Measurements from ENCODE around the gene GDF10. TPM values are rescaled to one million over a fixed set of nuclear protein-coding genes. Genes with fewer than 3 reads are reported as not detected.

Gene GDF10
- total and polyA plus RNA-seq, 10 of the 15 experiments (the other 5 are each of a cell fraction or from before 2014, with no cell fraction given) = not detected

DNA sequence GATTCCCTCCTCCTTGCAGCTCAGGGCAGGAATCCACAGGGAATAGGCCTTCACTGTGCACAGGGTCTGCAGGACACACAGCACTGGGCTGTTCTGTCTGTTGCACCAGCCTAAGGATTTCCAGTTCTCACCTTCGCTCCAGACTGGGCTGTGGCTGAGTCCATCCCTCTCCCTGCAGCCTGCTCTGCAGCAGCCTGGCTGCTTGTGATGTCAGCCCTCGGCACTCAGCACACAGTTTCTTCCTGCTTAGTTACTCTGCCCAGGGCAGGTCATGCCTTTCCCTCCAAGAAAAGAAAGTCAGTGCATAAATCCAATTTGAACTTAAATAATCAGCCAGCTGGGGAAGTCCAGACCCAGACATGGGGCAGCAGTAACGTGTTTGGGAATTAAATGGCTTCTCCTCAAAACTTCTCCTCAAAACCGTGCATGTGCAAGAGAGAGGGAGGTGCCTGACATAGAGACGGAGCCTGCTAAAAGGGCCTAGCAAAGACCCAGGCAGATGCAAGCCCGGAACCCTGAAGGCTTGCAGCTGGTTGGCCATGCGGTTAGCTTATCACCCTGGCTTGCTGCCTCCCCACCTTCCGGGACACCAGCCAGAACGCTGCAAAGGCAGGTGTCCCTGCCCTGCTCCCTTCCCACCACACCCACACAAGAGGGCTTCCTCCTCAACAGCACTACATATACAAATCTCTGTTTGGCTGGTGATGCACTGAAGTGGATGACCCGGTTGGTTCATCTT is 11.4 kb downstream of the GDF10 start:
- CTCF ChIA-PET = interaction anchor here (0.7 to 6.8 kb wide), 19 partner anchors 13 to 318 kb away, joined by 3 to 135 read pairs (median 3); no protein-coding TSS in a partner anchor
- RAD21 ChIA-PET (ENCODE audit: unreplicated experiment) = interaction anchor here (0.8 to 4.7 kb wide), 14 partner anchors 8 to 317 kb away, joined by 3 to 84 read pairs (median 4); partner anchors contain the start of gene GDF2

GRCh38 chr10:47311932-47312662 is 12.1 kb downstream of the GDF10 start:
- no peak overlapping the region for H3K9ac ChIP-seq (ENCODE audit: control insufficient read depth, insufficient read depth, low read length)
- H3K27ac ChIP-seq (ENCODE audit: control insufficient read depth, insufficient read depth) = no peak overlapping the region
- H3K27me3 ChIP-seq (replicated peaks in 1 of 2; ENCODE audit: control insufficient read depth in 2 of 2, insufficient read depth in 2 of 2, low read length in 1 of 2) = no peaks in the 10 kb centered on the region; a peak in 1 of 4 replicates
- intact Hi-C loops (cut with micrococcal nuclease; ENCODE audit: unreplicated experiment) = loop anchor here (1.0 to 5.0 kb wide), 3 partner anchors 265 to 315 kb away; no protein-coding TSS in a partner anchor
- SMC1A ChIA-PET (ENCODE audit: uncharacterized antibody, unreplicated experiment) = interaction anchor here (1.0 to 7.4 kb wide), 5 partner anchors 29 to 287 kb away, joined by 3 to 66 read pairs (median 5); no protein-coding TSS in a partner anchor
- RAD21 ChIA-PET (ENCODE audit: unreplicated experiment) = interaction anchor here (0.8 to 4.7 kb wide), 16 partner anchors 9 to 319 kb away, joined by 3 to 84 read pairs (median 4); partner anchors contain the start of gene GDF2
- H3K4me2 ChIP-seq (ENCODE audit: control insufficient read depth, insufficient read depth) = no peak overlapping the region
- in situ Hi-C loops (cut with MboI) = no loop called here
- H3K4me1 ChIP-seq (ENCODE audit: control insufficient read depth, insufficient read depth, low read length) = no peaks in the 10 kb centered on the region
- no peak for FAIRE-seq
- POLR2A ChIA-PET = no interaction called here
- ATAC-seq = peak; percentile 99
- CTCF ChIA-PET = interaction anchor here (0.7 to 6.8 kb wide), 21 partner anchors 12 to 319 kb away, joined by 3 to 135 read pairs (median 3); no protein-coding TSS in a partner anchor
- H3K9me3 ChIP-seq (replicated peaks; ENCODE audit: control insufficient read depth, insufficient read depth, low read length) = no peaks in the 10 kb centered on the region
- 7% methylated on average over 20 of the region's 20 CpGs for WGBS (ENCODE audit: insufficient coverage, insufficient replicate concordance, low lambda C conversion rate, missing lambda C conversion rate)
- H2AFZ ChIP-seq (ENCODE audit: control insufficient read depth, low read depth, low read length) = no peak overlapping the region
- peak; percentile 7 for DNase-seq (ENCODE audit: low read depth, low spot score)
- no peaks in the 10 kb centered on the region for H3K36me3 ChIP-seq (ENCODE audit: control insufficient read depth in 2 of 2, insufficient read depth in 2 of 2, low read length in 1 of 2)
- H3K79me2 ChIP-seq (ENCODE audit: control insufficient read depth, insufficient read depth, low read length) = no peaks in the 10 kb centered on the region
- H3K4me3 ChIP-seq = no peak overlapping the region
- BruUV-seq (replicated peaks) = no TSS peak
- H4K20me1 ChIP-seq (ENCODE audit: control insufficient read depth, insufficient read depth) = no peaks in the 10 kb centered on the region
- TF ChIP-seq SMARCA5 (IDR thresholded peaks at IDR 0.05) (no peak), SUZ12 (IDR thresholded peaks at IDR 0.05; ENCODE audit: unreplicated experiment) (no peak), IKZF1 (conservative IDR thresholded peaks at IDR 0.05) (0 out of 2 replicates have a peak, but pooled peaks have one; percentile 23), POLR2AphosphoS5 (IDR thresholded peaks at IDR 0.05; ENCODE audit: low read length) (no peak), SMC3 (IDR thresholded peaks at IDR 0.05; ENCODE audit: borderline replicate concordance, low read length) (peak; percentile 94), YY1 (IDR thresholded peaks at IDR 0.05; ENCODE audit: low read depth, low read length) (0 out of 2 replicates have a peak, but pooled peaks have one; percentile 57)
- TF ChIP-seq, protein P1, sequence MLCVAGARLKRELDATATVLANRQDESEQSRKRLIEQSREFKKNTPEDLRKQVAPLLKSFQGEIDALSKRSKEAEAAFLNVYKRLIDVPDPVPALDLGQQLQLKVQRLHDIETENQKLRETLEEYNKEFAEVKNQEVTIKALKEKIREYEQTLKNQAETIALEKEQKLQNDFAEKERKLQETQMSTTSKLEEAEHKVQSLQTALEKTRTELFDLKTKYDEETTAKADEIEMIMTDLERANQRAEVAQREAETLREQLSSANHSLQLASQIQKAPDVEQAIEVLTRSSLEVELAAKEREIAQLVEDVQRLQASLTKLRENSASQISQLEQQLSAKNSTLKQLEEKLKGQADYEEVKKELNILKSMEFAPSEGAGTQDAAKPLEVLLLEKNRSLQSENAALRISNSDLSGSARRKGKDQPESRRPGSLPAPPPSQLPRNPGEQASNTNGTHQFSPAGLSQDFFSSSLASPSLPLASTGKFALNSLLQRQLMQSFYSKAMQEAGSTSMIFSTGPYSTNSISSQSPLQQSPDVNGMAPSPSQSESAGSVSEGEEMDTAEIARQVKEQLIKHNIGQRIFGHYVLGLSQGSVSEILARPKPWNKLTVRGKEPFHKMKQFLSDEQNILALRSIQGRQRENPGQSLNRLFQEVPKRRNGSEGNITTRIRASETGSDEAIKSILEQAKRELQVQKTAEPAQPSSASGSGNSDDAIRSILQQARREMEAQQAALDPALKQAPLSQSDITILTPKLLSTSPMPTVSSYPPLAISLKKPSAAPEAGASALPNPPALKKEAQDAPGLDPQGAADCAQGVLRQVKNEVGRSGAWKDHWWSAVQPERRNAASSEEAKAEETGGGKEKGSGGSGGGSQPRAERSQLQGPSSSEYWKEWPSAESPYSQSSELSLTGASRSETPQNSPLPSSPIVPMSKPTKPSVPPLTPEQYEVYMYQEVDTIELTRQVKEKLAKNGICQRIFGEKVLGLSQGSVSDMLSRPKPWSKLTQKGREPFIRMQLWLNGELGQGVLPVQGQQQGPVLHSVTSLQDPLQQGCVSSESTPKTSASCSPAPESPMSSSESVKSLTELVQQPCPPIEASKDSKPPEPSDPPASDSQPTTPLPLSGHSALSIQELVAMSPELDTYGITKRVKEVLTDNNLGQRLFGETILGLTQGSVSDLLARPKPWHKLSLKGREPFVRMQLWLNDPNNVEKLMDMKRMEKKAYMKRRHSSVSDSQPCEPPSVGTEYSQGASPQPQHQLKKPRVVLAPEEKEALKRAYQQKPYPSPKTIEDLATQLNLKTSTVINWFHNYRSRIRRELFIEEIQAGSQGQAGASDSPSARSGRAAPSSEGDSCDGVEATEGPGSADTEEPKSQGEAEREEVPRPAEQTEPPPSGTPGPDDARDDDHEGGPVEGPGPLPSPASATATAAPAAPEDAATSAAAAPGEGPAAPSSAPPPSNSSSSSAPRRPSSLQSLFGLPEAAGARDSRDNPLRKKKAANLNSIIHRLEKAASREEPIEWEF (IDR thresholded peaks at IDR 0.05; ENCODE audit: insufficient replicate concordance, low read depth, low read length) = no peak

More for the DNA sequence above, 11.4 kb downstream of the GDF10 start:
- FAIRE-seq (no peak), DNase-seq (ENCODE audit: low read depth, low spot score) (no peak), ATAC-seq (no peak; the same call in 2 of the 3 replicates)
- SMC1A ChIA-PET (ENCODE audit: uncharacterized antibody, unreplicated experiment) = interaction anchor here (0.6 to 7.4 kb wide), 7 partner anchors 30 to 286 kb away, joined by 3 to 66 read pairs (median 3); no protein-coding TSS in a partner anchor
- no TSS peak for BruUV-seq (replicated peaks)
- TF ChIP-seq SMAD5 (IDR thresholded peaks at IDR 0.05; ENCODE audit: low read depth) (no peak), CHD1 (IDR thresholded peaks at IDR 0.05; ENCODE audit: low read depth, low read length) (no peak), CHD2 (IDR thresholded peaks at IDR 0.05; ENCODE audit: borderline replicate concordance, low read depth, low read length) (no peak), ZNF207 (IDR thresholded peaks at IDR 0.05; ENCODE audit: borderline replicate concordance) (no peak)
- H2AFZ ChIP-seq (ENCODE audit: control insufficient read depth, low read depth, low read length) = no peak overlapping the region
- H4K20me1 ChIP-seq (ENCODE audit: control insufficient read depth, insufficient read depth) = no peaks in the 10 kb centered on the region
- no peaks in the 10 kb centered on the region for H3K36me3 ChIP-seq (ENCODE audit: control insufficient read depth in 2 of 2, insufficient read depth in 2 of 2, low read length in 1 of 2)
- POLR2A ChIA-PET = no interaction called here
- in situ Hi-C loops (cut with MboI) (no loop called here), intact Hi-C loops (cut with micrococcal nuclease; ENCODE audit: unreplicated experiment) (loop anchor here (5.0 kb wide), 1 partner anchor 314 kb away; no protein-coding TSS in a partner anchor)
- H3K79me2 ChIP-seq (ENCODE audit: control insufficient read depth, insufficient read depth, low read length) = no peaks in the 10 kb centered on the region
- no peaks in the 10 kb centered on the region for H3K9me3 ChIP-seq (replicated peaks; ENCODE audit: control insufficient read depth, insufficient read depth, low read length)
- no peak overlapping the region for H3K4me3 ChIP-seq
- no peaks in the 10 kb centered on the region; a peak in 1 of 4 replicates for H3K27me3 ChIP-seq (replicated peaks in 1 of 2; ENCODE audit: control insufficient read depth in 2 of 2, insufficient read depth in 2 of 2, low read length in 1 of 2)
- H3K4me2 ChIP-seq (ENCODE audit: control insufficient read depth, insufficient read depth) = no peak overlapping the region
- no peak overlapping the region for H3K9ac ChIP-seq (ENCODE audit: control insufficient read depth, insufficient read depth, low read length)
- WGBS (ENCODE audit: insufficient coverage, insufficient replicate concordance, low lambda C conversion rate, missing lambda C conversion rate) = 32% methylated on average over 10 of the region's 10 CpGs
- no peak overlapping the region for H3K27ac ChIP-seq (ENCODE audit: control insufficient read depth, insufficient read depth)
- no peaks in the 10 kb centered on the region for H3K4me1 ChIP-seq (ENCODE audit: control insufficient read depth, insufficient read depth, low read length)
